Gastroesophageal sphincter (tissue), 4 donors: ENCODE measurements around the gene ACOXL. TPM values are rescaled to one million over a fixed set of nuclear protein-coding genes. Genes with fewer than 3 reads are reported as not detected.

Source experiments
- ATAC-seq: fragments of 150-250 bp; one replicate; pipeline ENCODE4 v1.9.1; 2016; ENCODE audit warnings: mild to moderate bottlenecking, moderate library complexity
- H3K27ac ChIP-seq, 4 donors: fragments of 200-600 bp; sonication (generic) in 3 of 4; 1 replicate in 3 of 4; 2 replicates in 1 of 4; pipeline ENCODE4 v1.5.1; 2016 to 2019
- H3K27me3 ChIP-seq: fragments of 200-600 bp; sonication (generic); one replicate; pipeline ENCODE4 v1.5.1; 2019
- H3K36me3 ChIP-seq, 2 donors: fragments of 200-600 bp; sonication (generic); one replicate each; pipeline ENCODE4 v1.5.1; 2019; ENCODE audit warnings: control low read depth in 1 of 2
- H3K4me1 ChIP-seq, 3 donors: fragments of 200-600 bp; sonication (generic); 1 replicate in 2 of 3; 2 replicates in 1 of 3; pipeline ENCODE4 v1.5.1; 2016 to 2019; ENCODE audit warnings: control low read depth in 2 of 3
- H3K4me3 ChIP-seq, 2 donors: fragments of 200-600 bp; sonication (generic); one replicate each; pipeline ENCODE4 v1.5.1; 2019; ENCODE audit warnings: mild to moderate bottlenecking in 1 of 2, moderate library complexity in 1 of 2
- H3K9me3 ChIP-seq, 3 donors: fragments of 200-600 bp; sonication (generic); one replicate each; pipeline ENCODE4 v1.5.1; 2017 to 2019; ENCODE audit warnings: control low read depth in 2 of 3
- EP300 ChIP-seq: sonication (generic); formaldehyde crosslinking; IDR thresholded peaks from one replicate; pipeline ENCODE4 v1.6.1; 2017; ENCODE audit warnings: antibody characterized with exemption, mild to moderate bottlenecking
- POLR2A ChIP-seq, 2 donors: fragments of 450-650 bp; IDR thresholded peaks; one replicate each; pipeline ENCODE4 v1.6.1; 2017; ENCODE audit warnings: antibody characterized with exemption in 2 of 2, mild to moderate bottlenecking in 2 of 2, moderate library complexity in 1 of 2
- POLR2AphosphoS5 ChIP-seq: sonication (generic); formaldehyde crosslinking; IDR thresholded peaks from one replicate; pipeline ENCODE4 v1.6.1; 2017; ENCODE audit warnings: antibody characterized with exemption
- WGBS, 2 donors: methylation state at CpG; one replicate each; pipeline ENCODE4 v1.1.5; 2018; ENCODE audit warnings: low coverage in 1 of 2; 5-methylcytosine and 5-hydroxymethylcytosine counted together
- total RNA-seq, 4 donors: library from RNA; depleted of rRNA; stranded (reverse); fragments of >200 nt; gene quantifications; one replicate each; pipeline ENCODE4 v1.1.0, GENCODE V29; 2016
- TF ChIP-seq, protein P1 (sequence below), 4 experiments: fragments of 200-600 bp in 2 of 4; fragments of 450-650 bp in 2 of 4; sonication (generic) in 1 of 4; IDR thresholded peaks; one replicate each; pipeline ENCODE4 v1.5.1; 2017 to 2019; ENCODE audit warnings: antibody characterized with exemption in 4 of 4, mild to moderate bottlenecking in 2 of 4, moderate library complexity in 2 of 4

Gene ACOXL
- total RNA-seq, 4 donors from 2014 or later, result not detected

DNA sequence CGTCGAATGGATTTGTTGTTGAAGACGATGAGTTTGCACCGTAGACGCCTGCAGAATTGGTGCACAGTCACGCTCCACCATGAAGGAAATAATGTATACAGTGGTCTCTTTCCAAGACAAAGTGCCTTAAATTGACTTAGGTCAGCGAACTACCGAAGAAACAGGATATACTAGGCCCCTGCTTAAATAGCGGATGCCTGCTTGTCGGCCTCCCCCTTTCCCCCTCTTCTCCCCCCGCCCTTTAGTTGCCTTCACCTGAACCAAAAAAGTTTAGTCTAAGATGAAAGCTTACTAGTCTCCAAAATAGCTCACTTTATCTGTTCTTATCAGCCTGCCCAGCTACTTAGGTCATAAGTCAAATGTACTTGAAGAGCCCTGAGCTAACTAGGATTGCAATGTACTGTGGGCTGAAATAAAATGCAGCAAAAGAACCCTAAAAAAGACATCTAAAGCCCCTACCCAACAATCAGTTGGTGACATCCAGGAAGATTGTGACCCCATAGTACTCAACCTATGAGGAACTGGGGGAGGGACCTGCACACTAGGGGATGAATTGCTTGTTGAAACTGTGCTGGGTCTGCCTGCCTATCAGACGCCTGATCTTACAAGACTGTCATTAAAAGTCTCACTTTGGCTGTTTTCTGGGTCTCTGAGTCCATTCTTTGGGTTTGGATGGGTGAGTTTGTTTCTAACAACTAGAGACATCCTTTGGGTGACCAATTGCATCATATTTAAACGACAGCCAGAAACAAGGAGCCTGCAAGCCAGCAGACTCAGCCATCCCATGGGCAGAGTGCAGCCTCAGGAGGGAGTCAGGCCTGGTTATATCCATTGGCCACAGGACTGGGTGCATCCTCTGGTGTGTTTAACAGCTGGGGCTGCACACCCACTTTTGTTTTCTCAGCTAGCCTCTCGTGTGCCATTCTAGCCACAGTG, 14.5 kb downstream of the ACOXL start:
- Histone ChIP-seq H3K27me3 (peaks cover 24% of the 10 kb centered on the region), H3K4me3 (no peak overlapping the region), H3K36me3 (no peaks in the 10 kb centered on the region), H3K4me1 (no peaks in the 10 kb centered on the region), H3K9me3 (no peaks in the 10 kb centered on the region), H3K27ac (no peak overlapping the region)
- TF ChIP-seq POLR2A (IDR thresholded peaks at IDR 0.05) (no peak), EP300 (no peak)
- TF ChIP-seq, protein P1, sequence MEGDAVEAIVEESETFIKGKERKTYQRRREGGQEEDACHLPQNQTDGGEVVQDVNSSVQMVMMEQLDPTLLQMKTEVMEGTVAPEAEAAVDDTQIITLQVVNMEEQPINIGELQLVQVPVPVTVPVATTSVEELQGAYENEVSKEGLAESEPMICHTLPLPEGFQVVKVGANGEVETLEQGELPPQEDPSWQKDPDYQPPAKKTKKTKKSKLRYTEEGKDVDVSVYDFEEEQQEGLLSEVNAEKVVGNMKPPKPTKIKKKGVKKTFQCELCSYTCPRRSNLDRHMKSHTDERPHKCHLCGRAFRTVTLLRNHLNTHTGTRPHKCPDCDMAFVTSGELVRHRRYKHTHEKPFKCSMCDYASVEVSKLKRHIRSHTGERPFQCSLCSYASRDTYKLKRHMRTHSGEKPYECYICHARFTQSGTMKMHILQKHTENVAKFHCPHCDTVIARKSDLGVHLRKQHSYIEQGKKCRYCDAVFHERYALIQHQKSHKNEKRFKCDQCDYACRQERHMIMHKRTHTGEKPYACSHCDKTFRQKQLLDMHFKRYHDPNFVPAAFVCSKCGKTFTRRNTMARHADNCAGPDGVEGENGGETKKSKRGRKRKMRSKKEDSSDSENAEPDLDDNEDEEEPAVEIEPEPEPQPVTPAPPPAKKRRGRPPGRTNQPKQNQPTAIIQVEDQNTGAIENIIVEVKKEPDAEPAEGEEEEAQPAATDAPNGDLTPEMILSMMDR (IDR thresholded peaks at IDR 0.05), result no peak
- no peak for ATAC-seq
- 79 to 86% methylated on average over 6 to 14 of the region's 14 CpGs for WGBS, 2 donors

DNA sequence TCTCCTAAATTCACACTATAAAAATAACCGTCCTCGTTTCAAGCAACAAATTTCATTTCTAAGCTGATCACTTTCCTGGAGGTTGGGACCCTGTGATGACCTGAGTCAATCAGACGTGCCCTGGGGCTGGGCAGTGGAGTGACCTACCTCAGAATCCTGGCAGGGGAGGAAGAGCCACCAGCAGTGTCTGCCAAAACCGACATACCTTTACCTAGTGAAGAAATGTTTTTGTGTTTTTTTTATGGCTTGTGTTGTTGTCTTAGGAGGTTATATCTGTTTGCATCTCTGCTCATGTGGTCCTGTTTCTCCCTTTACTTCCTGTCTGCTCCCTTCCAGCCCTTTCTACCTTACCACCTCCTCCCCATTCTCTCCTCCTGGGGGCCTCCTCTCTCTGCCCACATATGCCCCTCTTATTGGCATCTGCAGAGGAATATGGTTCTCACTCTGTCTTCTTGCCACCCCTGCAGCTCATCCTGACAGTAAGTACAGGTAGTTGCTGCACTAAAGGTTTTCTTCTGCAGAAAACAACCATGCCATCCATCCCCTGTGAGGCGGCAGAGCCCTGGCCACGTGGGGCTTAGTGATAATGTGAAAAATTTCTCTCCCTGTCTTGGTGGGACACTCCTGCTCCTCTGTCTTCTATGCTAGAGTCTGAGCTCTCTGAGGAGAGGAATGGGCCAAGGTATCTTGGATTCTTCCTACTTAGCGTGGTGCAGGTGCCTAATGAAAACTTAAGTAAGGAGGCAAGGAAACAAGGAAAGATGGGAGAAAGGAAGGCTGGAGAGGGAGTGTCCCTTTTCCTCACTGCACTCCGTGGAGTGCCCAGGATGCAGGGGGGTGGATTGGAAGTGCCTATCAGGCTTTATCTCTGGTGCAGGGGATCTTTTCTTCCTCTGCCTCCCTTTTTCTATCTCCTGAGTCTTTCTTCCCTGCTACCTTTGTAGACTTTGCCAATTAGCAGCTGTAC, 15.4 kb downstream of the ACOXL start:
- Histone ChIP-seq H3K27ac (no peak overlapping the region), H3K36me3 (no peaks in the 10 kb centered on the region), H3K9me3 (no peaks in the 10 kb centered on the region), H3K27me3 (peaks cover 24% of the 10 kb centered on the region), H3K4me3 (no peak overlapping the region), H3K4me1 (no peaks in the 10 kb centered on the region)
- WGBS, 2 donors, result 41 to 68% methylated on average over 4 to 5 of the region's 8 CpGs
- no peak for ATAC-seq
- TF ChIP-seq POLR2A (IDR thresholded peaks at IDR 0.05), result no peak
- no peak for TF ChIP-seq EP300
- no peak for TF ChIP-seq POLR2AphosphoS5
- TF ChIP-seq, protein P1 (IDR thresholded peaks at IDR 0.05), result no peak

DNA sequence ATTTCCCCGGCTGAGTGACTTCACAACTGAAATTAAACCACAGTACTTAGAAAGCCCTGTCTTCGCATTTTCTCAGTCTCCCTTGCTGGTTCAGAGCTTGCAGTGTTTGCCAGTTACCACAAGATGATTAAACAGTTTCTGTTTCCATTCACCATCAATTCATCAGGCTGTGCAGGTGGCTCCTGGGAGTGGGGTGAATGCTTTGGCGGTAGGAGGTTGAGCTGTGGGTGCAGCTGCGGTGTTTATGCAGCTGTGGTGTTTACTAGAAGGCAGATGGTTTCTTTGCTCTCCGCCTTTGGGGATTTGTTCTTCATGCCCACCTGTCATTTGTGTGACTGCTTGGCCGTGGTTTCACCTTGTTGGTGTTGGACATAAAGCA, 16.1 kb downstream of the ACOXL start:
- ATAC-seq, result no peak
- WGBS, 2 donors, result 36 to 80% methylated on average over 1 to 6 of the region's 6 CpGs
- no peak overlapping the region for H3K27ac ChIP-seq
- no peaks in the 10 kb centered on the region for H3K4me1 ChIP-seq
- TF ChIP-seq EP300, result no peak
- TF ChIP-seq, protein P1 (IDR thresholded peaks at IDR 0.05), result no peak
- TF ChIP-seq POLR2A (IDR thresholded peaks at IDR 0.05), result no peak
- TF ChIP-seq POLR2AphosphoS5, result no peak
- peaks cover 24% of the 10 kb centered on the region for H3K27me3 ChIP-seq
- no peaks in the 10 kb centered on the region for H3K9me3 ChIP-seq
- no peaks in the 10 kb centered on the region for H3K36me3 ChIP-seq
- H3K4me3 ChIP-seq, result no peak overlapping the region

DNA sequence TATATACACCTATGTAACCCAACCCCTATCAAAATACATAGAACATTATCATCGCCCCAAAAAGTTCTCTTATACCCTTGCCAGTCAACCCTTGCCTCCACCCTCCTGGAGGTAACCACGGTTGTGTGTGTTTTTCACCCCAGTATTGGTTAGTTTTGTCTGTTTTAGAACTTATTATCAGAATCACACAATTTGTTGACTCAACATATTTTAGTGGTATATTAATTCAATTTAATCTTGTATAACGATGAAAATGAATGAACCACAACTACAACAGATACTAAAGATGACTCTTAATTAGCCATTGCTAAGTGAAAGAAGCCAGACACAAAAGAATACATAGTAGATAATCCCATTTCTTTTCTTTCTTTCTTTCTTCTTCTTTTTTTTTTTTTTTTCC, 19.3 kb downstream of the ACOXL start:
- Histone ChIP-seq H3K9me3 (no peaks in the 10 kb centered on the region), H3K27ac (no peak overlapping the region), H3K4me1 (peaks cover 0 to 4% (median 0%) of the 10 kb centered on the region in 3 donors), H3K36me3 (no peaks in the 10 kb centered on the region), H3K27me3 (peaks cover 24% of the 10 kb centered on the region), H3K4me3 (no peak overlapping the region)
- ATAC-seq, result no peak
- 90 to 93% methylated on average over 2 to 3 of the region's 3 CpGs for WGBS, 2 donors
- TF ChIP-seq EP300 (no peak), POLR2AphosphoS5 (no peak)

DNA sequence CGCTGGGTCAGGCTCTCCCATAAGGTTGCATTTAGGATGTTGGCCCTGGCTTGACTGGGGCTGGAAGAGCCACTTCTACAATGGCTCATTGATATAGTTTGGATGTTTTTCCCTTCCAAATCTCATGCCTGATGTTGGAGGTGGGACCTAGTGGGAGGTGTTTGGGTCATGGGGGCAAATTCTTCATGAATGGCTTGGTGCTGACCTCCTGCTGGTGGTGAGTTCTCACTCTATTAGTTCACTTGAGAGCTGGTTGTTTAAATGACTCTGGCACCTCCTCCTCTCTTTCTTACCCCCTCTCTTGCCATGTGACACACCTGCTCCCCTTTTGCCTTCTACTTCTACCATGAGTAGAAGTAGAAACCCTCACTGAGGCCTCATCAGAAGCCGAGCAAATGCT, 20.5 kb downstream of the ACOXL start:
- Histone ChIP-seq H3K27ac (no peak overlapping the region), H3K9me3 (no peaks in the 10 kb centered on the region), H3K27me3 (peaks cover 15% of the 10 kb centered on the region), H3K4me1 (peaks cover 0 to 4% (median 0%) of the 10 kb centered on the region in 3 donors), H3K36me3 (no peaks in the 10 kb centered on the region), H3K4me3 (no peak overlapping the region)
- TF ChIP-seq EP300, result no peak
- no peak for ATAC-seq
- 94% methylated on average over 2 of the region's 2 CpGs for WGBS, 2 donors
